ENCODE results near the gene KDM7A. TPM values are rescaled to one million over a fixed set of nuclear protein-coding genes. Genes with fewer than 3 reads are reported as not detected.

The KDM7A gene
- total and polyA plus RNA-seq, 2 of the 8 experiments (the other 6 are each of a cell fraction or from before 2014, with no cell fraction given): 2.2 to 12.5 TPM

DNA sequence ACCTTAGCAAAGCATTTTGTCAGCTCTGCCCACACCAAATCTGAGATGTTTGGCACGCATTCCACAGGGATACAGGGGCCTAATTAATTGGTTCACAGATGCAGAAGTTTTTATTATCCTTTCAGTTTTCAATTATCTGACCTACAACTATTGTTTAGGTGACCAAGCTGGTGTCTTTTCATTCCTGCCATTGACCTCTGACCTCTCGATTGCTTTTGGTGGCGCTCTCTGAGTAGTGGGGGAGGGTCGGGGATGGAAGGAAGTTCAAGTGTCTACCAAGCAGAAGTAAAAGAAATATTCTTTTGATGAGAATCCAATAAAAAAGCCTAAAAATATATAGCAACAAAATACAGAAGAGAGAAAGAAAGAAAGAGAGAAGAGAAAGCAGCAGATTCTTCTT, 28.8 kb upstream of the KDM7A start:
- WGBS, 2 experiments (ENCODE audit: extremely low coverage in 1 of 2, insufficient coverage in 1 of 2, insufficient read length in 1 of 2, insufficient replicate concordance in 2 of 2, low coverage in 1 of 2, low lambda C conversion rate in 2 of 2, missing lambda C conversion rate in 1 of 2): 83% methylated on average over 4 of the region's 4 CpGs; no CpG with 5 or more reads in 1 of the 2 experiments
- Histone ChIP-seq H3K23ac (ENCODE audit: insufficient read length) (no peak overlapping the region), H2BK20ac (ENCODE audit: low read length) (no peak overlapping the region), H3K14ac (ENCODE audit: insufficient read length) (no peak overlapping the region), H3K4ac (replicated peaks; ENCODE audit: insufficient read length, low read depth, low read length) (no peak overlapping the region), H3K4me3 (ENCODE audit: extremely low read depth in 1 of 4, insufficient read depth in 2 of 4, low read depth in 3 of 4, low read length in 4 of 4) (no peak overlapping the region), H3K36me3 (ENCODE audit: control insufficient read depth in 2 of 4, insufficient read depth in 4 of 4, low read length in 3 of 4) (no peaks in the 10 kb centered on the region), H4K91ac (replicated peaks; ENCODE audit: insufficient read length, low read length) (no peak overlapping the region), H2AFZ (ENCODE audit: low read length) (no peak overlapping the region), H3K9me3 (ENCODE audit: insufficient read depth in 2 of 2, low read depth in 1 of 2, low read length in 1 of 2) (peaks cover 0 to 2% of the 10 kb centered on the region in 2 experiments; a peak in 1 of 4 replicates), H2BK120ac (replicated peaks; ENCODE audit: low read depth, low read length) (no peak overlapping the region), H2BK15ac (ENCODE audit: low read length) (no peak overlapping the region), H4K8ac (ENCODE audit: extremely low read depth, insufficient read depth, low read length) (no peak overlapping the region), H3K27me3 (replicated peaks in 1 of 4; ENCODE audit: control insufficient read depth in 3 of 4, extremely low read depth in 1 of 4, insufficient read depth in 3 of 4, low read length in 3 of 4) (no peaks in the 10 kb centered on the region), H4K20me1 (replicated peaks in 1 of 2; ENCODE audit: control insufficient read depth in 1 of 2, insufficient read depth in 2 of 2, low read length in 2 of 2) (no peaks in the 10 kb centered on the region), H2AK5ac (ENCODE audit: low read depth, low read length) (no peak overlapping the region), H3K4me1 (replicated peaks in 1 of 4; ENCODE audit: control insufficient read depth in 3 of 4, insufficient read depth in 4 of 4, low read length in 3 of 4) (peaks cover 0 to 10% (median 3%) of the 10 kb centered on the region in 4 experiments; a peak in 2 of 7 replicates), H3K79me2 (ENCODE audit: control insufficient read depth in 1 of 2, insufficient read depth in 2 of 2, low read length in 2 of 2) (no peaks in the 10 kb centered on the region), H4K5ac (ENCODE audit: insufficient read length, low read depth, low read length) (no peak overlapping the region), H3K56ac (replicated peaks; ENCODE audit: insufficient read length, low read depth, low read length) (no peak overlapping the region), H3K23me2 (ENCODE audit: low read depth, low read length) (no peaks in the 10 kb centered on the region), H3K79me1 (ENCODE audit: low read depth, low read length) (no peaks in the 10 kb centered on the region), H3K4me2 (ENCODE audit: insufficient read depth in 1 of 2, low read depth in 2 of 2, low read length in 2 of 2) (0 out of 4 replicates have a peak overlapping the region, but pooled peaks of 1 of the 2 experiments have one; percentile 12), H3K27ac (ENCODE audit: low read depth, low read length) (no peak overlapping the region), H2BK12ac (ENCODE audit: low read depth, low read length) (no peak overlapping the region), H2BK5ac (ENCODE audit: low read depth, low read length) (no peak overlapping the region), H3K18ac (ENCODE audit: extremely low read depth, low read length) (no peak overlapping the region), H3K9ac (replicated peaks in 1 of 4; ENCODE audit: extremely low read depth in 1 of 4, low read depth in 3 of 4, low read length in 3 of 4) (no peak overlapping the region)
- DNase-seq (ENCODE audit: low read depth in 1 of 2, low spot score in 2 of 2): no peak
- no peak for FAIRE-seq
- POLR2A ChIA-PET (ENCODE audit: partially characterized antibody): no interaction called here
- CTCF ChIA-PET (ENCODE audit: partially characterized antibody): no interaction called here
